ENCODE data around the gene CYS1. TPM values are rescaled to one million over a fixed set of nuclear protein-coding genes. Genes with fewer than 3 reads are reported as not detected.
"Not testable (repeated sequence)": the region's sequence is repeated elsewhere in the genome, so short reads cannot be mapped to it uniquely, and the experiment has no call there.

The CYS1 gene
- total RNA-seq, 1 donor from 2014 or later = not detected

DNA sequence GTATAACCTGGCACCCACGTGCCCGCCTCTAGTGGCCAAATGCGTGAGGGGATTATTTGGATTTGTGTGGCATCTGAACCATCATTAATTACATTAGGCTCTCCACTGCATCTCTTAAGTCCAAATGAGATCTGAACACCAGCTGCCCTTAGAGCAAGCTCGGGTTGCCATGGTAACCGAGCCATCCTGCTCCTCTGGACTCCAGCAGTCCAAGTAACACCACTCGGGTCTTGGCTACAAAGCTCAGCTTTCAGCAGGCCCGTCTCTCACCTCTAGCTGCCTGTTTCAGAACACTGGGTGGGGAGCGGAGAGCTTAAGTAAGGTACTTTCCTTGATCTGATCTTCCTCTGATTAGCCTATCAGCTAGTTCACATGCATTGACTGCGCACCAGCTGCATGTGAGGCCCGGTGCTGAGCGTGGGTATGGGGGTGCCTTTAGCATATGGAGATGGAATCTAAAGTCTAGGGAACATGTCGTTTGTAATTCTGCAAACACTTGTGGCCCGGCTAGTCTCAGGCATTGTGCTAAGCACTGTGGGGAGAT is 14.1 kb upstream of the CYS1 start:
- DNase-seq (ENCODE audit: low read depth in 2 of 2) = no peak

DNA sequence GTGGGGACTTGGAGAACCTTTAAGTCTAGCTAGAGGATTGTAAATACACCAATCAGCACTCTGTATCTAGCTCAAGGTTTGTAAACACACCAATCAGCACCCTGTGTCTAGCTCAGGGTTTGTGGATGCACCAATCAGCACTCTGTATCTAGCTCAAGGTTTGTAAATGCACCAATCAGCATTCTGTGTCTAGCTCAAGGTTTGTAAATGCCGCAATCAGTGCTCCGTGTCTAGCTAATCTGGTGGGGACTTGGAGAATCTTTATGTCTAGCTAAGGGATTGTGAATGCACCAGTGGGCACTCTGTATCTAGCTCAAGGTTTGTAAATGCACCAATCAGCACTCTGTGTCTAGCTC is 11.7 kb upstream of the CYS1 start:
- not testable (repeated sequence) for DNase-seq (ENCODE audit: low read depth in 2 of 2)

DNA sequence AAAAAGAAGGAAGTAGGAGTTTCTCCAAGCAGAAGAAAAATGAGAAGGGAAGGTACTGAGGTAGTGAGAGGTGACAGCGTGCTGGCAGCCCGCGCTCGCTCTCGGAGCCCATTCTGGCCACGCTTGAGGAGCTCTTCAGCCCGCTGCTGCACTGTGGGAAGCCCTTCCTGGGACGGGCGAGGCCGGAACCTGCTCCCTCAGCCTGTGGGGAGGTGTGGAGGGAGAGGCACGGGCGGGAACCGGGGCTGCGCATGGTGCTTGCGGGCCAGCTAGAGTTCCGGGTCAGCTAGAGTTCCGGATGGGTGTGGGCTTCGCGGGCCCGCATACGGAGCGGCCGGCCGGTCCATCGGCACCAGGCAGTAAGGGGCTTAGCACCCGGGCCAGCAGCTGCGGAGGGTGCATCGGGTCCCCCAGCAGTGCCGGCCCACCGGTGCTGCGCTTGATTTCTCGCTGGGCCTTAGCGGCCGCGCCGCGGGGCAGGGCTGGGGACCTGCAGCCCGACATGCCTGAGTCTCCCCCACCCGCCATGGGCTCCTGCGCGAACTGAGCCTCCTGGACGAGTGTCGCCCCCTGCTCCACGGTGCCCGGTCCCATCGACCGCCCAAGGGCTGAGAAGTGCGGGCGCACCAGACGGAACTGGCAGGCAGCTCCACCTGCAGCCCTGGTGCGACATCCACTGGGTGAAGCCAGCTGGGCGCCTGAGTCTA is 11.1 kb upstream of the CYS1 start:
- no peak for DNase-seq (ENCODE audit: low read depth in 2 of 2)

DNA sequence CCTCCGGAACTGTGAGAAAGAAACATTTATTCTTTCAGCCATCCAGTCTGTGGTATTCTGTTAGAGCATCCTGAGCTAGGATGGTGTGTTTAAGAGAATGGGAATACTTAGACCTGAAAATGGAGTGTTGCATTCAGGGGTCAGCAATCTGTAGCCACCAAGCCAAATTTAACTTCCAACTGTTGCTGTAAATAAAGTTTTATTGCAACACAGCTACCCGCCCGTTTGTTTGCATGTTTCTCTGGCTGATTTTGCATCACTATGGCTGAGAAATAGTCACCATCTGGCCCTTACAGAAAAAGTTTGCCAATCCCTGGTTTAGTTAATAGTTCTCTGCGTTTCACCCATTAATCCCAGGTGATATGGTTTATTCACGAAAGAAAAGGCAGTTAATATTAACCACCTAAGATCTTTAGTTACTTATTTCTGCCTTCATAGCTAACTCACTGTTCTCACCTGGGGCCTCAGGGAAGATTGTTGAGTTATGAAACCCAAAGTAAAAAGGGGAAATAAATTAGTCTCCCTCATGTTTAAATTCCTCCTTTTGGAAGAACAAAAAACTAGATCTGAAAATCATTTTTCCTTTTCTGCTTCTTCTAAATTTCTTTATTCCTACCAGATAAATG is 9.5 kb upstream of the CYS1 start:
- DNase-seq (ENCODE audit: low read depth in 2 of 2) = no peak

DNA sequence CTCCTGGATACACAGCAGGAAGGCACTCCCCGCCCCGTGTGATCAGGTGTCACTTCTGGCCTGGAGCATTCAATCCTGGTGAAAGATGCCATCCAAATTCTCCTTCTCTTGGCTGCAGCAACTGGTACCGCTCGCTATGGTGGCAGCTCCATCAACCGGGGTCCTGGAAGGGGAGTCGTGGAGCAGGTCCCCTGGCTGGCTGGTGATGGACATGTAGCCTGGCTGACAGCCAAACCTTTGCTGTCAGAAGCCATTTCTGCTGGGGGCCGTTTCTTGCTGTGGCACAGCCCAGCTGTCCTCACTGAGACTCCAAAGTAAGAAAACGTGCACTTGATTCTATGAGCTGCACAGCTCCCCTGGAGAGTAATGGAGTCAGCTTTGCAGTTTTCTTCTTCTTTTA is 7.1 kb upstream of the CYS1 start:
- no peak for DNase-seq (ENCODE audit: low read depth in 2 of 2)

GRCh38 chr2:10086950-10087349 is 6.7 kb upstream of the CYS1 start:
- DNase-seq (ENCODE audit: low read depth in 2 of 2) = no peak

DNA sequence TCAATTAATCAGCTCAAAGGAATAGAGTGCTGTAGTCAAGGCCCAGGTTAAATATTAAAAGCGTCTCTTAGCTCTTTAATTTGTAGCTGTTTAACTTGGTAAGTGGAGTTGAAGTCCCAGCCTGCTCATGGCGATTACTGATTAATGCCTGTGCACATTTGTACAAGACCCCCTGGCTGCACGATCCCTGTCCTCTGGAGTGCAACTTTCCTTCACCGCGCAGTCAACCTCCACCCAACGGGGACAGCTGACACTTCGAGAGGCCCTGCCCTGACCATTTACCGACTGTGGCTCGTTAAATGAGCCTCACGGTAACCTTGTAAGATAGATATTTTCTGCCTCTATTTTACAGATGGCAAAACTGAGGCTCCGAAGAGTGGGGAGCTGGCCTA is 5.5 kb upstream of the CYS1 start:
- DNase-seq (ENCODE audit: low read depth in 2 of 2) = no peak

- no peak for DNase-seq (ENCODE audit: low read depth in 2 of 2)
These were observed 4.9 kb upstream of the CYS1 start for GRCh38 chr2:10085043-10085667.

- DNase-seq (ENCODE audit: low read depth in 2 of 2) = peak in 1 of 2 donors; percentile 31
These were observed 4.1 kb upstream of the CYS1 start for GRCh38 chr2:10084223-10084865.

- DNase-seq (ENCODE audit: low read depth in 2 of 2) = no peak
These were observed 3.5 kb upstream of the CYS1 start for GRCh38 chr2:10083692-10084211.

- DNase-seq (ENCODE audit: low read depth in 2 of 2) = no peak
These were observed 2.8 kb upstream of the CYS1 start for GRCh38 chr2:10083046-10083445.

GRCh38 chr2:10080536-10081304 is 509 bp upstream of the CYS1 start:
- DNase-seq (ENCODE audit: low read depth in 2 of 2) = no peak

- DNase-seq (ENCODE audit: low read depth in 2 of 2) = no peak
These were observed 843 bp downstream of the CYS1 start for GRCh38 chr2:10079266-10079869.

GRCh38 chr2:10078704-10079265 is 1.4 kb downstream of the CYS1 start:
- DNase-seq (ENCODE audit: low read depth in 2 of 2) = no peak

DNA sequence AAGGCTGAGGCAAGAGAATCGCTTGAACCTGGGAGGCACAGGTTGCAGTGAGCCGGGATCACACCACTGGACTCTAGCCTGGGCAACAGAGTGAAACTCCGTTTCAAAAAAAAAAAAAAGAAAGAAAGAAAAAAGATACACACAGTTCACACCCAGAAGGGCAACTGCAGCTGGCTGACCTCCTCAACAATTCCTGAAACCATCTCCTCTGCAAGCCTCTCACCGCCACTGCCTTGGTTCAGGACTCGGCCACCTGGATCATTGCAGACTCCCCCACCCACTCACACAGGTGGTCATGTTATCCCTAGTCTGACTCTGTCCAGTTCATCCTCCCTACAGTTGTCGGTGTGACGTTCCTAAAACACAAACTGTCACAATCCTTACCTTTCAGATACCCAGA is 2.2 kb downstream of the CYS1 start:
- no peak for DNase-seq (ENCODE audit: low read depth in 2 of 2)

DNA sequence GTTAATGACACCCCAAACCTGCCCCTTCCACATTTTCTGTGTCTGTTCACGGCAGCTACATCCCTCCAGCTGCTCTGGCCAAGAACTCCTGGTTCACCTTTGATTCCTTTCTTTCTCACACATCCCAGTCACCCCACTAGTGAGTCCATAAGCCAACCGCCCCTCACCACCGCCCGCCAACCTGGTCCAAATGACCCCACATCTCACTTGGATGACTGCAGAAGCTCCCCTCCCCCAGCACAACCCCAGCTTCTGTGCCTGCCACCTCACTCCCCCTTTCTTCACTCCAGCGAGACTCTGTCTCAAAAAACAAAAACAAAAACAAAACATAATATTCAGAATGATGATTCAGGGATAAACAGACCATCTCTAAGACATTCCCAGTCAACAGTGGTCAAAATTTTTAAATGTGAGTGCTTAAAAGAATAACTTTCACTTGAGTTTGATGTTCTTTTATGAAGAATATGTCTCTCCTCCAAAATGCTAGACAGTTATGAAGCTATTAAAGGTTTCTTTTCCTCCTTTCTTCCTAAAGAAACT is 3.2 kb downstream of the CYS1 start:
- DNase-seq (ENCODE audit: low read depth in 2 of 2) = no peak

GRCh38 chr2:10076511-10076910 is 3.7 kb downstream of the CYS1 start:
- DNase-seq (ENCODE audit: low read depth in 2 of 2) = no peak

GRCh38 chr2:10075571-10076209 is 4.5 kb downstream of the CYS1 start:
- no peak for DNase-seq (ENCODE audit: low read depth in 2 of 2)

DNA sequence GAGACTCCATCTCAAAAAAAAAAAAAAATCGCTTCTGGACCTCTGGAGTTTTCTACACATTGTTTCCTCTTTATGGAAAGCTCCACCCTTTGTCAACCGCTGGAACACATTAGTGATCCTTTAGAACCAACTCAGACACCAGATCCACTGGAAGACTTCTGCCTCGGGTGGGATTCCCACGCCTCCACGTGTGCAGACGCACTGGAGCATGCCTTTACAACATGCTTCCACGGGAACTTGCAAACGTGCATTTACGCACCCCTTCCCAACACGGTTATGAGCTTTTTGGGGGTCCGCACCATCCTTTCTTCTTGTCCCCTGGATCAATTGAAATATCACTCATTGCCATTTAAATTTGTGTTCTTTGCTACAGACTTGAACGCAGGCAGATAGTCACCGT is 5.1 kb downstream of the CYS1 start:
- DNase-seq (ENCODE audit: low read depth in 2 of 2) = no peak

DNA sequence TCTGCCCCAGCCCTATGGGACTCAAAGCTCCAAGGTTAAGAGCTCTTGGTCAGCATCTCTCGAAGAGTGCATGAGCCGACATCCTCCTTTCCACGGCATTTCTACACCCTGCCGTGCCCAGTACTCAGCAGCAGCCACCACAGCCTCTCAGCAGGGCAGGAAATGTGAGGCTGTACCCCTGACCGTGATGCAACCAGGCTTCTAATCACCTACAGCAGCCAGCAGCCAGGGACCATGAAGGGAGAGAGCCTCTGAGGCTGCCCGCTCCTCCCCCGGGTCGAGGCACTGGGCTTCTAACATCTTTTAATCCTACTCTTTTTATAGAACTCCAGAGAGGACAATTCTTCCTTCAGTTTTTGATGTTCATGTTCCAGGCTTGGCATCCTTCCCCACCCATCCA is 6.5 kb downstream of the CYS1 start:
- no peak for DNase-seq (ENCODE audit: low read depth in 2 of 2)
